HCT116 (cell line): ENCODE results near the gene DOK5.

Source experiments
- EGR1 ChIP-seq: IDR thresholded peaks from 2 replicates; pipeline ENCODE4 v1.6.1; 2012; ENCODE audit warnings: low read depth
- EZH2phosphoT487 ChIP-seq: fragments of 200-600 bp; IDR thresholded peaks from 2 replicates; pipeline ENCODE4 v1.6.1; 2018; ENCODE audit warnings: antibody characterized with exemption, borderline replicate concordance
- POLR2A ChIP-seq: IDR thresholded peaks from 2 replicates; pipeline ENCODE4 v1.7.0; 2011; ENCODE audit warnings: borderline replicate concordance; ENCODE audit not compliant: insufficient read depth, insufficient read length; ENCODE audit errors: extremely low read depth
- TF ChIP-seq, protein P1 (sequence below): IDR thresholded peaks from 2 replicates; pipeline ENCODE4 v1.6.1; 2012; ENCODE audit warnings: low read depth

GRCh38 chr20:54576518-54576917 lies 101.1 kb downstream of the DOK5 start:
- no peak for TF ChIP-seq EZH2phosphoT487
- no peak for TF ChIP-seq EGR1
- TF ChIP-seq POLR2A = no peak
- TF ChIP-seq, protein P1, sequence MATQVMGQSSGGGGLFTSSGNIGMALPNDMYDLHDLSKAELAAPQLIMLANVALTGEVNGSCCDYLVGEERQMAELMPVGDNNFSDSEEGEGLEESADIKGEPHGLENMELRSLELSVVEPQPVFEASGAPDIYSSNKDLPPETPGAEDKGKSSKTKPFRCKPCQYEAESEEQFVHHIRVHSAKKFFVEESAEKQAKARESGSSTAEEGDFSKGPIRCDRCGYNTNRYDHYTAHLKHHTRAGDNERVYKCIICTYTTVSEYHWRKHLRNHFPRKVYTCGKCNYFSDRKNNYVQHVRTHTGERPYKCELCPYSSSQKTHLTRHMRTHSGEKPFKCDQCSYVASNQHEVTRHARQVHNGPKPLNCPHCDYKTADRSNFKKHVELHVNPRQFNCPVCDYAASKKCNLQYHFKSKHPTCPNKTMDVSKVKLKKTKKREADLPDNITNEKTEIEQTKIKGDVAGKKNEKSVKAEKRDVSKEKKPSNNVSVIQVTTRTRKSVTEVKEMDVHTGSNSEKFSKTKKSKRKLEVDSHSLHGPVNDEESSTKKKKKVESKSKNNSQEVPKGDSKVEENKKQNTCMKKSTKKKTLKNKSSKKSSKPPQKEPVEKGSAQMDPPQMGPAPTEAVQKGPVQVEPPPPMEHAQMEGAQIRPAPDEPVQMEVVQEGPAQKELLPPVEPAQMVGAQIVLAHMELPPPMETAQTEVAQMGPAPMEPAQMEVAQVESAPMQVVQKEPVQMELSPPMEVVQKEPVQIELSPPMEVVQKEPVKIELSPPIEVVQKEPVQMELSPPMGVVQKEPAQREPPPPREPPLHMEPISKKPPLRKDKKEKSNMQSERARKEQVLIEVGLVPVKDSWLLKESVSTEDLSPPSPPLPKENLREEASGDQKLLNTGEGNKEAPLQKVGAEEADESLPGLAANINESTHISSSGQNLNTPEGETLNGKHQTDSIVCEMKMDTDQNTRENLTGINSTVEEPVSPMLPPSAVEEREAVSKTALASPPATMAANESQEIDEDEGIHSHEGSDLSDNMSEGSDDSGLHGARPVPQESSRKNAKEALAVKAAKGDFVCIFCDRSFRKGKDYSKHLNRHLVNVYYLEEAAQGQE = no peak
